Measurements from ENCODE around the gene SLX4IP. TPM values are rescaled to one million over a fixed set of nuclear protein-coding genes. Genes with fewer than 3 reads are reported as not detected.

Gene SLX4IP
- total RNA-seq, 2 donors from 2014 or later = 4.7 to 5.8 TPM

- ATAC-seq (ENCODE audit: insufficient number of reproducible peaks, low FRiP score, low read depth) (no peak), DNase-seq (ENCODE audit: low spot score) (no peak)
- Histone ChIP-seq H3K9me3 (no peaks in the 10 kb centered on the region), H3K36me3 (peaks cover 17% of the 10 kb centered on the region), H3K27ac (peak overlapping the region; percentile 98 to 100), H3K4me1 (ENCODE audit: control insufficient read depth in 1 of 2, low read depth in 2 of 2) (peaks cover 52 to 100% of the 10 kb centered on the region in 2 donors), H3K27me3 (replicated peaks; ENCODE audit: insufficient read depth) (no peaks in the 10 kb centered on the region), H3K4me3 (peak overlapping the region; percentile 20)
- TF ChIP-seq CTCF (IDR thresholded peaks at IDR 0.05) = no peak
Observed at GRCh38 chr20:10662661-10663458, 227.8 kb downstream of the SLX4IP start.

GRCh38 chr20:10663756-10664155 is 228.7 kb downstream of the SLX4IP start:
- no peaks in the 10 kb centered on the region for H3K9me3 ChIP-seq

GRCh38 chr20:10665027-10665561 is 230.0 kb downstream of the SLX4IP start:
- ATAC-seq (ENCODE audit: insufficient number of reproducible peaks, low FRiP score, low read depth) = no peak
- Histone ChIP-seq H3K4me3 (peak overlapping the region; percentile 96), H3K27ac (peak overlapping the region; percentile 98 to 100), H3K9me3 (no peaks in the 10 kb centered on the region), H3K4me1 (ENCODE audit: control insufficient read depth in 1 of 2, low read depth in 2 of 2) (peaks cover 50 to 99% of the 10 kb centered on the region in 2 donors), H3K27me3 (replicated peaks; ENCODE audit: insufficient read depth) (no peaks in the 10 kb centered on the region), H3K36me3 (peaks cover 22% of the 10 kb centered on the region)
- no peak for TF ChIP-seq CTCF (IDR thresholded peaks at IDR 0.05)
- DNase-seq (ENCODE audit: low spot score) = no peak

More at GRCh38 chr20:10663756-10664155, 228.7 kb downstream of the SLX4IP start:
- Histone ChIP-seq H3K27ac (peak overlapping the region; percentile 98 to 100), H3K36me3 (peaks cover 25% of the 10 kb centered on the region), H3K4me3 (peak overlapping the region; percentile 96), H3K4me1 (ENCODE audit: control insufficient read depth in 1 of 2, low read depth in 2 of 2) (peaks cover 56 to 100% of the 10 kb centered on the region in 2 donors), H3K27me3 (replicated peaks; ENCODE audit: insufficient read depth) (no peaks in the 10 kb centered on the region)
- ATAC-seq (ENCODE audit: insufficient number of reproducible peaks, low FRiP score, low read depth) (no peak), DNase-seq (ENCODE audit: low spot score) (no peak)
- TF ChIP-seq CTCF (IDR thresholded peaks at IDR 0.05) = no peak

GRCh38 chr20:10665791-10666190 is 230.7 kb downstream of the SLX4IP start:
- TF ChIP-seq CTCF (IDR thresholded peaks at IDR 0.05) = no peak
- H3K9me3 ChIP-seq = no peaks in the 10 kb centered on the region
- H3K4me1 ChIP-seq (ENCODE audit: control insufficient read depth in 1 of 2, low read depth in 2 of 2) = peaks cover 44 to 93% of the 10 kb centered on the region in 2 donors
- DNase-seq (ENCODE audit: low spot score) = no peak
- H3K36me3 ChIP-seq = peaks cover 17% of the 10 kb centered on the region
- no peaks in the 10 kb centered on the region for H3K27me3 ChIP-seq (replicated peaks; ENCODE audit: insufficient read depth)
- H3K4me3 ChIP-seq = peak overlapping the region; percentile 96
- no peak for ATAC-seq (ENCODE audit: insufficient number of reproducible peaks, low FRiP score, low read depth)
- peak overlapping the region; percentile 98 to 100 for H3K27ac ChIP-seq

- no peak for TF ChIP-seq CTCF (IDR thresholded peaks at IDR 0.05)
- ATAC-seq (ENCODE audit: insufficient number of reproducible peaks, low FRiP score, low read depth) = peak; percentile 15
- Histone ChIP-seq H3K27me3 (replicated peaks; ENCODE audit: insufficient read depth) (no peaks in the 10 kb centered on the region), H3K4me1 (ENCODE audit: control insufficient read depth in 1 of 2, low read depth in 2 of 2) (peaks cover 40 to 87% of the 10 kb centered on the region in 2 donors), H3K9me3 (no peaks in the 10 kb centered on the region), H3K4me3 (peak overlapping the region; percentile 96), H3K27ac (peak overlapping the region; percentile 98 to 100), H3K36me3 (peaks cover 13% of the 10 kb centered on the region)
- no peak for DNase-seq (ENCODE audit: low spot score)
Observed at GRCh38 chr20:10666221-10667076, 231.3 kb downstream of the SLX4IP start.
